ENCODE measurements around the gene PER2. TPM values are rescaled to one million over a fixed set of nuclear protein-coding genes. Genes with fewer than 3 reads are reported as not detected.
"Not testable (repeated sequence)": the region's sequence is repeated elsewhere in the genome, so short reads cannot be mapped to it uniquely, and the experiment has no call there.

The PER2 gene
- total RNA-seq, 2 donors from 2014 or later: 11.5 to 15.0 TPM

GRCh38 chr2:238282861-238283738 lies 5.3 kb downstream of the PER2 start:
- Mint-ChIP-seq H3K27ac (peak overlapping the region in 1 of 2 donors; percentile 17), H3K36me3 (no peaks in the 10 kb centered on the region), H3K9me3 (no peaks in the 10 kb centered on the region)
- DNase-seq (ENCODE audit: low spot score in 2 of 2): no peak
- no peak for ATAC-seq

- ATAC-seq: no peak
- DNase-seq (ENCODE audit: low spot score in 2 of 2): no peak
- Mint-ChIP-seq H3K36me3 (no peaks in the 10 kb centered on the region), H3K9me3 (no peaks in the 10 kb centered on the region), H3K27ac (no peak overlapping the region)
Observed at GRCh38 chr2:238281826-238282480, 6.5 kb downstream of the PER2 start.

GRCh38 chr2:238280083-238280825 lies 8.2 kb downstream of the PER2 start:
- DNase-seq (ENCODE audit: low spot score in 2 of 2) (no peak), ATAC-seq (no peak)
- Mint-ChIP-seq H3K36me3 (no peaks in the 10 kb centered on the region), H3K9me3 (no peaks in the 10 kb centered on the region), H3K27ac (no peak overlapping the region)

GRCh38 chr2:238279324-238279682 lies 9.1 kb downstream of the PER2 start:
- H3K9me3 Mint-ChIP-seq: no peaks in the 10 kb centered on the region
- ATAC-seq: no peak
- no peak overlapping the region for H3K27ac Mint-ChIP-seq
- H3K36me3 Mint-ChIP-seq: no peaks in the 10 kb centered on the region
- DNase-seq (ENCODE audit: low spot score in 2 of 2): no peak

GRCh38 chr2:238278626-238279323 lies 9.6 kb downstream of the PER2 start:
- Mint-ChIP-seq H3K9me3 (no peaks in the 10 kb centered on the region), H3K27ac (peak overlapping the region; percentile 23 to 33), H3K36me3 (no peaks in the 10 kb centered on the region)
- DNase-seq (ENCODE audit: low spot score in 2 of 2) (no peak), ATAC-seq (no peak)

GRCh38 chr2:238277695-238278094 lies 10.7 kb downstream of the PER2 start:
- ATAC-seq: no peak

GRCh38 chr2:238274152-238274865 lies 14.1 kb downstream of the PER2 start:
- H3K36me3 Mint-ChIP-seq: no peaks in the 10 kb centered on the region
- no peak for DNase-seq (ENCODE audit: low spot score in 2 of 2)
- ATAC-seq: no peak
- H3K27ac Mint-ChIP-seq: peak overlapping the region in 1 of 2 donors; percentile 18
- no peaks in the 10 kb centered on the region for H3K9me3 Mint-ChIP-seq

More at GRCh38 chr2:238277695-238278094, 10.7 kb downstream of the PER2 start:
- no peak for DNase-seq (ENCODE audit: low spot score in 2 of 2)
- Mint-ChIP-seq H3K9me3 (no peaks in the 10 kb centered on the region), H3K36me3 (no peaks in the 10 kb centered on the region), H3K27ac (peak overlapping the region in 1 of 2 donors; percentile 23)

GRCh38 chr2:238273433-238273832 lies 15.0 kb downstream of the PER2 start:
- H3K9me3 Mint-ChIP-seq, H3K27ac Mint-ChIP-seq, H3K36me3 Mint-ChIP-seq: not testable (repeated sequence)

GRCh38 chr2:238272156-238272555 lies 16.3 kb downstream of the PER2 start:
- DNase-seq (ENCODE audit: low spot score in 2 of 2) (no peak), ATAC-seq (no peak)
- Mint-ChIP-seq H3K36me3 (no peaks in the 10 kb centered on the region), H3K9me3 (no peaks in the 10 kb centered on the region), H3K27ac (peak overlapping the region in 1 of 2 donors; percentile 26)

More at GRCh38 chr2:238273433-238273832, 15.0 kb downstream of the PER2 start:
- DNase-seq (ENCODE audit: low spot score in 2 of 2); ATAC-seq: not testable (repeated sequence)

- ATAC-seq; DNase-seq (ENCODE audit: low spot score in 2 of 2); H3K9me3 Mint-ChIP-seq; H3K36me3 Mint-ChIP-seq: not testable (repeated sequence)
- H3K27ac Mint-ChIP-seq: peak overlapping the region in 1 of 2 donors; percentile 26
Observed at GRCh38 chr2:238271686-238272085, 16.7 kb downstream of the PER2 start.

- H3K27ac Mint-ChIP-seq: peak overlapping the region in 1 of 2 donors; percentile 26
- no peak for DNase-seq (ENCODE audit: low spot score in 2 of 2)
- ATAC-seq: no peak
- H3K36me3 Mint-ChIP-seq: no peaks in the 10 kb centered on the region
- no peaks in the 10 kb centered on the region for H3K9me3 Mint-ChIP-seq
Observed at GRCh38 chr2:238271061-238271554, 17.3 kb downstream of the PER2 start.

- Mint-ChIP-seq H3K9me3 (no peaks in the 10 kb centered on the region), H3K36me3 (no peaks in the 10 kb centered on the region), H3K27ac (no peak overlapping the region)
- no peak for ATAC-seq
- no peak for DNase-seq (ENCODE audit: low spot score in 2 of 2)
Observed at GRCh38 chr2:238270606-238271005, 17.8 kb downstream of the PER2 start.

GRCh38 chr2:238269741-238270140 lies 18.7 kb downstream of the PER2 start:
- no peak for ATAC-seq
- DNase-seq (ENCODE audit: low spot score in 2 of 2): no peak
- H3K27ac Mint-ChIP-seq: peak overlapping the region in 1 of 2 donors; percentile 58
- H3K9me3 Mint-ChIP-seq: no peaks in the 10 kb centered on the region
- no peaks in the 10 kb centered on the region for H3K36me3 Mint-ChIP-seq

GRCh38 chr2:238267884-238268680 lies 20.3 kb downstream of the PER2 start:
- DNase-seq (ENCODE audit: low spot score in 2 of 2) (no peak), ATAC-seq (no peak)
- no peaks in the 10 kb centered on the region for H3K36me3 Mint-ChIP-seq
- H3K9me3 Mint-ChIP-seq: no peaks in the 10 kb centered on the region
- peak overlapping the region; percentile 79 to 93 for H3K27ac Mint-ChIP-seq

- Mint-ChIP-seq H3K27ac (peak overlapping the region; percentile 79 to 93), H3K36me3 (no peaks in the 10 kb centered on the region), H3K9me3 (no peaks in the 10 kb centered on the region)
- DNase-seq (ENCODE audit: low spot score in 2 of 2) (no peak), ATAC-seq (peak in 1 of 2 donors; percentile 52)
Observed at GRCh38 chr2:238267341-238267710, 21.1 kb downstream of the PER2 start.

Data from activated naive CD4-positive, alpha-beta T cell treated with anti-CD3 and anti-CD28 coated beads, Interleukin-2, amount 50 U/mL, for 72 hours (primary cell).